Heart left ventricle (tissue), 13 donors: ENCODE results near the gene NPHP4.

Experiments used
- CTCF ChIP-seq, 12 donors: fragments of 200-600 bp; sonication (generic) in 4 of 12; IDR thresholded peaks; one replicate each; pipeline versions ENCODE4 v1.5.0 to v1.8.0; 2018 to 2022; ENCODE audit warnings: antibody characterized with exemption in 12 of 12, mild to moderate bottlenecking in 5 of 12
- POLR2A ChIP-seq, 2 donors: fragments of 450-650 bp; IDR thresholded peaks; one replicate each; pipeline ENCODE4 v1.6.1; 2017; ENCODE audit warnings: antibody characterized with exemption in 2 of 2, mild to moderate bottlenecking in 2 of 2, moderate library complexity in 2 of 2
- donor health status: ischemic (EF 13 %, LVEDD 7.1; RV severe dilation, severe dysfunction).
- donor health status: DM: no; HTN: yes; CAD: no.
- donor health status: DM: no; HTN: no; CAD: no.
- donor health status: ischemic (EF 25% LVEDD 6.9; RV normal size, moderate dysfunction).
- donor health status: ischemic (EF 25% LVEDD 5.7; RV mildly dilated, moderate dysfunction).
- donor health status: ischemic (EF 35%, LVEDD 5.7; RV mildly dilated, moderate dysfunction).
- donor health status: nonischemic (EF 11% LVEDD 7.7; RV severe dilation, severe dysfunction).
- donor health status: DM: yes; HTN: yes; CAD: no.
- donor health status: PGD.
- donor health status: ischemic (EF 29% LVEDD 5.4; RV normal size, mild dysfunction).
- donor health status: nonischemic (EF 23%, LVEDD 6.1; RV moderate dilation, normal function).

GRCh38 chr1:6035303-6035702 is 43.1 kb upstream of the NPHP4 start:
- TF ChIP-seq CTCF (IDR thresholded peaks at IDR 0.05) (no peak), POLR2A (IDR thresholded peaks at IDR 0.05) (no peak)
